Measurements from ENCODE around the gene EXTL1. TPM values are rescaled to one million over a fixed set of nuclear protein-coding genes. Genes with fewer than 3 reads are reported as not detected.

EXTL1 gene
- total RNA-seq, 2 experiments from 2014 or later = not detected

GRCh38 chr1:26020330-26020768 lies 1.2 kb upstream of the EXTL1 start:
- H3K27me3 Mint-ChIP-seq (ENCODE audit: low read depth) = no peaks in the 10 kb centered on the region
- no peaks in the 10 kb centered on the region for H3K4me1 Mint-ChIP-seq (ENCODE audit: low read depth)
- H3K9me3 Mint-ChIP-seq = no peaks in the 10 kb centered on the region
- no peak for DNase-seq
- H3K36me3 Mint-ChIP-seq (ENCODE audit: low read depth) = no peaks in the 10 kb centered on the region
- CTCF ChIA-PET = interaction anchor here (1.0 to 1.2 kb wide), 2 partner anchors 23 to 34 kb away, joined by 3 to 4 read pairs; partner anchors contain the start of gene PAFAH2
- H3K27ac Mint-ChIP-seq = no peak overlapping the region
- no peak overlapping the region for H3K4me3 Mint-ChIP-seq
- intact Hi-C loops (cut with micrococcal nuclease) = no loop called here

GRCh38 chr1:26020941-26021646 lies 481 bp upstream of the EXTL1 start:
- Mint-ChIP-seq H3K27me3 (ENCODE audit: low read depth) (no peaks in the 10 kb centered on the region), H3K4me3 (no peak overlapping the region), H3K4me1 (ENCODE audit: low read depth) (no peaks in the 10 kb centered on the region), H3K36me3 (ENCODE audit: low read depth) (no peaks in the 10 kb centered on the region), H3K9me3 (no peaks in the 10 kb centered on the region), H3K27ac (no peak overlapping the region)
- DNase-seq = no peak
- intact Hi-C loops (cut with micrococcal nuclease) = no loop called here
- CTCF ChIA-PET = interaction anchor here (1.2 kb wide), 1 partner anchor 33 kb away, joined by 3 read pairs; no protein-coding TSS in a partner anchor

DNA sequence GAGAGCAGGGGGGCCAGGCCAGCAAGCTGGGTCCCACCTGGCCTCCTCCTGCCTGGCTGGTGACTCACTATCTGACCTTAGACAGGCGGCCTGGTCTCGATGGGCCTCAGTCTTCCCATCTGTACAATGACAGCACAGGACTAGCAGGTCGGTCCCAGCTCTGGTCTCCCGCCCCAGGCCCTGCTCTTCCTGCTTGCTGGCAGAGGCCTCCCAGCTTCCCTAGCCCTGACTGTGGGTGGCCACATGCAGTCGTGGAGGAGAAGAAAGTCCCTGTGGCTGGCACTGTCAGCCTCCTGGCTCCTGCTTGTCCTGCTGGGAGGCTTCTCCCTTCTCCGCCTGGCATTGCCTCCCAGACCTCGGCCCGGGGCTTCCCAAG lies 817 bp downstream of the EXTL1 start:
- DNase-seq = no peak
- intact Hi-C loops (cut with micrococcal nuclease) = no loop called here
- H3K4me1 Mint-ChIP-seq (ENCODE audit: low read depth) = peaks cover 2% of the 10 kb centered on the region
- no peak overlapping the region for H3K27ac Mint-ChIP-seq
- CTCF ChIA-PET = no interaction called here
- no peaks in the 10 kb centered on the region for H3K9me3 Mint-ChIP-seq
- H3K27me3 Mint-ChIP-seq (ENCODE audit: low read depth) = no peaks in the 10 kb centered on the region
- H3K36me3 Mint-ChIP-seq (ENCODE audit: low read depth) = no peaks in the 10 kb centered on the region
- H3K4me3 Mint-ChIP-seq = no peak overlapping the region

DNA sequence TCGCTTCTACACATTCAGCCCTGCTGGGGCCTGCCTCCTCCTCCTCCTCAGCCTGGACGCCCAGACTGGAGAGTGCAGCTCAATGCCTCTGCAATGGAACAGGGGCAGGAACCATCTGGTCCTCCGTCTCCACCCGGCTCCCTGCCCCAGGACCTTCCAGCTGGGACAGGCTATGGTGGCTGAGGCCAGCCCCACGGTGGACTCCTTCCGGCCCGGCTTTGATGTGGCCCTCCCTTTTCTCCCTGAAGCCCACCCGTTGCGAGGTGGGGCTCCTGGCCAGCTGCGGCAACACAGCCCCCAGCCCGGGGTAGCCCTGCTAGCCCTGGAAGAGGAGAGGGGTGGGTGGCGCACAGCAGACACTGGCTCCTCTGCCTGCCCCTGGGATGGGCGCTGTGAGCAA lies 1.4 kb downstream of the EXTL1 start:
- no peaks in the 10 kb centered on the region for H3K36me3 Mint-ChIP-seq (ENCODE audit: low read depth)
- DNase-seq = no peak
- no peak overlapping the region for H3K4me3 Mint-ChIP-seq
- intact Hi-C loops (cut with micrococcal nuclease) = no loop called here
- peaks cover 2% of the 10 kb centered on the region for H3K4me1 Mint-ChIP-seq (ENCODE audit: low read depth)
- H3K27me3 Mint-ChIP-seq (ENCODE audit: low read depth) = no peaks in the 10 kb centered on the region
- no peak overlapping the region for H3K27ac Mint-ChIP-seq
- CTCF ChIA-PET = no interaction called here
- H3K9me3 Mint-ChIP-seq = no peaks in the 10 kb centered on the region

- no peak overlapping the region for H3K4me3 Mint-ChIP-seq
- H3K4me1 Mint-ChIP-seq (ENCODE audit: low read depth) = peaks cover 2% of the 10 kb centered on the region
- no peaks in the 10 kb centered on the region for H3K27me3 Mint-ChIP-seq (ENCODE audit: low read depth)
- intact Hi-C loops (cut with micrococcal nuclease) = no loop called here
- no peak overlapping the region for H3K27ac Mint-ChIP-seq
- no peaks in the 10 kb centered on the region for H3K9me3 Mint-ChIP-seq
- CTCF ChIA-PET = no interaction called here
- DNase-seq = no peak
- no peaks in the 10 kb centered on the region for H3K36me3 Mint-ChIP-seq (ENCODE audit: low read depth)
These were observed 2.3 kb downstream of the EXTL1 start for GRCh38 chr1:26023826-26024225.

DNA sequence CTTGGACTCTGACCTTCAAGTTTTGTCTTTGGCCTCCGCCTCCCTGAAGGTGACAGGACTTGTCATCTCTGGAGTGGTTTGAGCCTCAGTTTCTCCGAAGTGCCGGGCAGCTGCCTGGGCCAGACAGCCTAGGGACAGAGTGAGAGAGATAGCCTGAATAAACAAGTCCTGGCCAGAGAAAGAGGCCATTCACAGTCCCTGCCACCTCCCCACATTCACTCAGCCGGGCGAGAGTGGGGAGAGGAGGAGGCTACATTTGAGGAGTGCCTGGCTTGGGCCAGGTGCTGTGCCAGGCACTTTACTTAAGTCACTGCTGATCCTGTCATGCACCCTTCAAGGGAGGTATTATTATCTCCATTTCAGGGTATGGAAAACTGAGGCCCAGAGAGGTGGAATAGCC lies 3.5 kb downstream of the EXTL1 start:
- H3K9me3 Mint-ChIP-seq = no peaks in the 10 kb centered on the region
- no peak for DNase-seq
- no peak overlapping the region for H3K4me3 Mint-ChIP-seq
- no peaks in the 10 kb centered on the region for H3K27me3 Mint-ChIP-seq (ENCODE audit: low read depth)
- intact Hi-C loops (cut with micrococcal nuclease) = no loop called here
- H3K36me3 Mint-ChIP-seq (ENCODE audit: low read depth) = no peaks in the 10 kb centered on the region
- CTCF ChIA-PET = no interaction called here
- H3K27ac Mint-ChIP-seq = no peak overlapping the region
- peaks cover 2% of the 10 kb centered on the region for H3K4me1 Mint-ChIP-seq (ENCODE audit: low read depth)

GRCh38 chr1:26025517-26025916 lies 3.9 kb downstream of the EXTL1 start:
- Mint-ChIP-seq H3K4me1 (ENCODE audit: low read depth) (peaks cover 2% of the 10 kb centered on the region), H3K27ac (no peak overlapping the region), H3K27me3 (ENCODE audit: low read depth) (no peaks in the 10 kb centered on the region), H3K9me3 (no peaks in the 10 kb centered on the region), H3K4me3 (no peak overlapping the region), H3K36me3 (ENCODE audit: low read depth) (no peaks in the 10 kb centered on the region)
- DNase-seq = no peak
- intact Hi-C loops (cut with micrococcal nuclease) = no loop called here
- CTCF ChIA-PET = no interaction called here

DNA sequence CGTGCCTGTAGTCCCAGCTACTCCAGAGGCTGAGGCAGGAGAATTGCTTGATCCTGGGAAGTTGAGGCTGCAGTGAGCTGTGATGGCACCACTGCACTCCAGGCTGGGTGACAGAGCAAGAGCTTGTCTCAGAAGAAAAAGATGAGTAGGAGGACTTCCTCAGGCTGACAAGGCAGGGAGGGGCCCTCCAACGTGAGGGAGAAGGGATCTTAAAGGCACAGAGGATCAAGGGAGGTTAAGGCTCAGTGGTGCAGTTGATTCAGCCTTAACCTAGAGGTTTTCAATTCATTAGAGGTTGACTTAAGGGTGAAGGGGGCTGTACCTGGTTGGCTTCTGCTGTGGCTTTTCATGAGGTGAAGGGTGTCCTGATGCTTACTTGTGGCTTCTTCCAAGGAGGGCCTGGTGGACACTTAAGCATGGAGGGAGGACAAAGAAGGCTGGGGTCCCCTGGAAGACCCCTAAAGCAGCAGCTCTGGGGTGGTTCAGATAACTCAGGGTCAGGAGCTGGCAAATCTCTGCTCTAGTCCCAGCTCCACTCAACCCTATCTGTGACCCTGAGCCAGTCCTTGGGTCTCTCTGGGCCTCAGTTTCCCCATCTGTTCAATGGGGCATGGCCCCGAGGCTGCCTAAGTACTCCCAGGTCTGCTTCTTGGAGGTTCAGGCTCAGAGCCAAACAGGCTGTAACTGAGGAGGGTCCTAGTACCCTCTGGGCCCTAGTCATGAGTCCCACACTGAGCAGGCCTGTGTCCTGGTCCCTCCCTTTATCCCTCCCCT lies 6.3 kb downstream of the EXTL1 start:
- H3K9me3 Mint-ChIP-seq = no peaks in the 10 kb centered on the region
- CTCF ChIA-PET = interaction anchor here (1.1 kb wide), 1 partner anchor 9 kb away, joined by 5 read pairs; no protein-coding TSS in a partner anchor
- peak; percentile 23 for DNase-seq
- intact Hi-C loops (cut with micrococcal nuclease) = no loop called here
- no peaks in the 10 kb centered on the region for H3K27me3 Mint-ChIP-seq (ENCODE audit: low read depth)
- H3K4me1 Mint-ChIP-seq (ENCODE audit: low read depth) = peaks cover 2% of the 10 kb centered on the region
- no peak overlapping the region for H3K27ac Mint-ChIP-seq
- H3K4me3 Mint-ChIP-seq = no peak overlapping the region
- H3K36me3 Mint-ChIP-seq (ENCODE audit: low read depth) = no peaks in the 10 kb centered on the region

DNA sequence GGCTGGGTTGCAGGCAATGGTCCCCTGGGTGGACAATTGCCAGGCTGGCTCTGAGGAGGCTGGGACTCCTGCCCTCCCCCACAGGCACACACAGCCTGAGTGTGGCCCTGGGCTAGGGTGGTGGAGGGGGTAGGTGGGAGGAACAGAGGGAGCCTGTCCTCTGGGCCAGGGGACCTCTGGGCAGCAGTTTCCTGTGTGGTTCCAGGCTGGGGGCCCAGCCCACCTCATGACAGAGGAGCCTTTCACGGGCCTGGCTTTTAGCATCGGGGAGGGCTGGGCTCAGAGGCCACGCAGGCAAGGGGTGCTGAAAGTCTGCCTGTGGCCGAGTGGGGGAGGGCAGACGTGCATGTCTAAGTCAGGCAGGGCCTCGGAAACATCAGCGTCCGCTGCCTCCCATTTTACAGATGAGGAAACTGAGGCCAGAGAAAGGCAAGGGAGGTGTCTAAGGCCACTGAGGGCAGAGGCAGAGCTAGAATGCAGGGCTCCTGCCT lies 7.0 kb downstream of the EXTL1 start:
- DNase-seq = no peak
- no peak overlapping the region for H3K27ac Mint-ChIP-seq
- no peaks in the 10 kb centered on the region for H3K36me3 Mint-ChIP-seq (ENCODE audit: low read depth)
- H3K27me3 Mint-ChIP-seq (ENCODE audit: low read depth) = no peaks in the 10 kb centered on the region
- CTCF ChIA-PET = no interaction called here
- H3K4me3 Mint-ChIP-seq = no peak overlapping the region
- intact Hi-C loops (cut with micrococcal nuclease) = no loop called here
- peaks cover 2% of the 10 kb centered on the region for H3K4me1 Mint-ChIP-seq (ENCODE audit: low read depth)
- no peaks in the 10 kb centered on the region for H3K9me3 Mint-ChIP-seq

GRCh38 chr1:26029054-26029863 lies 7.7 kb downstream of the EXTL1 start:
- Mint-ChIP-seq H3K9me3 (no peaks in the 10 kb centered on the region), H3K4me3 (no peak overlapping the region), H3K27me3 (ENCODE audit: low read depth) (no peaks in the 10 kb centered on the region), H3K36me3 (ENCODE audit: low read depth) (no peaks in the 10 kb centered on the region), H3K27ac (no peak overlapping the region), H3K4me1 (ENCODE audit: low read depth) (peaks cover 3% of the 10 kb centered on the region)
- CTCF ChIA-PET = no interaction called here
- DNase-seq = no peak
- intact Hi-C loops (cut with micrococcal nuclease) = no loop called here

DNA sequence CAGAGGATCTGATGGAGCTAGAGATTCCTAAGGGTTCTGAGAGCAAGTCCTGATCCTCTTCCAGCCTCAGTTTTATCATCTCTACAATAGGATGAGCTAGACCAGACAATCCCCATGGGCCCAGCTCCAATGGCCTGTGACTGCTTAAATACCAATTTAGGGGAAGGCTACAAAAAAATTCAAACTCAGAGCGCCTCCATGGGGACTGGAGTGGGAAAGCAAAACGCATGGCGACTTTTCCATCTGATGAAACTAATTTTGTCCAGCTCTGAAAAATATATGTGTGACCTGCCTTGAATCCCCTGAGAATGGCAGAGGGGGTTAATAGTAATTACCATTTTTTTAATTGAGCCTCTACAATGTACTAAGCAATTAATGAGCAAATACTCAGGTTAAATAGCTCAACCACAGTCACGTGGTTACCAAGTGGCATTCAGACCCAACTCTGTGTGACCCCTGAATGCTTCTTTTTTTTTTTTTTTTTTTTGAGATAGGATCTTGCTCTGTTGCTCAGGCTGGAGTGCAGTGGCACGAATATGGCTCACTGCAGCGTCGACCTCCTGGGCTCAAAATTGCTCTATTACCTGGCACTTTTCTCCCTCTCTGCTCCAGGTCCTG lies 8.4 kb downstream of the EXTL1 start:
- CTCF ChIA-PET = no interaction called here
- Mint-ChIP-seq H3K27ac (no peak overlapping the region), H3K36me3 (ENCODE audit: low read depth) (no peaks in the 10 kb centered on the region), H3K4me3 (no peak overlapping the region), H3K9me3 (no peaks in the 10 kb centered on the region), H3K4me1 (ENCODE audit: low read depth) (peaks cover 10% of the 10 kb centered on the region), H3K27me3 (ENCODE audit: low read depth) (peaks cover 3% of the 10 kb centered on the region)
- intact Hi-C loops (cut with micrococcal nuclease) = no loop called here
- DNase-seq = peak; percentile 21

DNA sequence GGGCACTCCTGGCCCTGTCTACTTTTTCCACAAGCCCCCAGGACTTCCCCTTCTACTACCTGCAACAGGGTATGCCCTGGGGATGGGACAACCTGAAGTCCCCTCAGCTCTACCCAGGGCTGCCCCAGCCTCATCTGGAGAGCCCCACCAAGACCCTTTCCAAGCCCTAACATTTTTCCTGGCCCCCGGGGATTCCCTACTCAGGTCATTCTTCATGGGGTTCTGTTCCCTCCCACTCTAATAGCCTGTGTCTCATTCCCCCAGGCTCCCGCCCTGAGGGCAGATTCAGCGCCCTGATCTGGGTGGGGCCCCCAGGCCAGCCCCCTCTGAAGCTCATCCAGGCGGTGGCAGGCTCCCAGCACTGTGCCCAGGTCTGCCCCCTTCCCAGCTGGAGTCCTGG lies 9.6 kb downstream of the EXTL1 start:
- Mint-ChIP-seq H3K36me3 (ENCODE audit: low read depth) (no peaks in the 10 kb centered on the region), H3K9me3 (no peaks in the 10 kb centered on the region), H3K4me1 (ENCODE audit: low read depth) (peaks cover 15% of the 10 kb centered on the region), H3K27ac (no peak overlapping the region), H3K4me3 (no peak overlapping the region), H3K27me3 (ENCODE audit: low read depth) (peaks cover 3% of the 10 kb centered on the region)
- DNase-seq = no peak
- CTCF ChIA-PET = interaction anchor here (1.1 to 1.7 kb wide), 2 partner anchors 114 to 135 kb away, joined by 3 to 6 read pairs; no protein-coding TSS in a partner anchor
- intact Hi-C loops (cut with micrococcal nuclease) = no loop called here
